Neural cell (in vitro differentiated cells): ENCODE results near the gene ROR2. TPM values are rescaled to one million over a fixed set of nuclear protein-coding genes. Genes with fewer than 3 reads are reported as not detected.

Experiments used
- H2AFZ ChIP-seq: fragments of 200-600, 300-800 bp; sonication (generic), shearing (Covaris generic); 2 replicates; pipeline ENCODE4 v1.6.0; 2014; ENCODE audit warnings: low read depth, mild to moderate bottlenecking, antibody characterized with exemption, low read length, moderate library complexity
- H3F3A ChIP-seq: fragments of 200-600 bp; shearing (Covaris generic); 2 replicates; pipeline ENCODE4 v1.6.1; 2016; ENCODE audit warnings: mild to moderate bottlenecking, moderate library complexity, mixed read lengths, antibody characterized with exemption, low read length; ENCODE audit not compliant: insufficient read depth, poor library complexity, severe bottlenecking
- H3K27ac ChIP-seq: fragments of 200-600, 300-800 bp; sonication (generic), shearing (Covaris generic); 2 replicates; pipeline ENCODE4 v1.5.1; 2014; ENCODE audit warnings: mild to moderate bottlenecking, low read length, moderate library complexity
- H3K27me3 ChIP-seq: fragments of 300-800, 200-600 bp; sonication (generic), shearing (Covaris generic); 2 replicates; pipeline ENCODE4 v1.6.0; 2014; ENCODE audit warnings: mild to moderate bottlenecking, low read depth, low read length, moderate library complexity; ENCODE audit not compliant: insufficient read depth
- H3K36me3 ChIP-seq: fragments of 300-800, 200-600 bp; sonication (generic), shearing (Covaris generic); 2 replicates; pipeline ENCODE4 v1.5.1; 2014; ENCODE audit warnings: mild to moderate bottlenecking, antibody characterized with exemption, low read length, moderate library complexity; ENCODE audit not compliant: insufficient read depth
- H3K4me2 ChIP-seq: fragments of 300-800, 200-600 bp; sonication (generic), shearing (Covaris generic); 2 replicates; pipeline ENCODE4 v1.6.0; 2014; ENCODE audit warnings: mild to moderate bottlenecking, low read length
- H3K4me3 ChIP-seq: fragments of 300-800, 200-600 bp; sonication (generic), shearing (Covaris generic); 2 replicates; pipeline ENCODE4 v1.5.1; 2014; ENCODE audit warnings: mild to moderate bottlenecking, low read length, moderate library complexity
- H3K79me2 ChIP-seq: fragments of 200-600 bp; shearing (Covaris generic); replicated peaks from 2 replicates; pipeline ENCODE4 v1.6.0; 2014; ENCODE audit warnings: mild to moderate bottlenecking, low read length, moderate library complexity; ENCODE audit not compliant: insufficient read depth
- H3K9ac ChIP-seq: fragments of 300-800, 200-600 bp; sonication (generic), shearing (Covaris generic); 2 replicates; pipeline ENCODE4 v1.6.1; 2016; ENCODE audit warnings: mild to moderate bottlenecking, low read length, mixed read lengths
- H3K9me2 ChIP-seq: fragments of 200-600 bp; shearing (Covaris generic); 2 replicates; pipeline ENCODE4 v1.6.1; 2016; ENCODE audit warnings: mild to moderate bottlenecking, low read length, mixed read lengths; ENCODE audit not compliant: insufficient read depth
- H3K9me3 ChIP-seq: fragments of 200-600, 300-800 bp; sonication (generic), shearing (Covaris generic); 2 replicates; pipeline ENCODE4 v1.6.1; 2016; ENCODE audit warnings: mild to moderate bottlenecking, mixed run types, low read length, moderate library complexity, mixed read lengths
- H4K20me1 ChIP-seq: fragments of 200-600 bp; shearing (Covaris generic); 2 replicates; pipeline ENCODE4 v1.6.1; 2016; ENCODE audit warnings: mild to moderate bottlenecking, mixed run types; ENCODE audit not compliant: insufficient read depth
- CTCF ChIP-seq: fragments of 450-650 bp; IDR thresholded peaks from 2 replicates; pipeline ENCODE4 v1.5.1; 2014; ENCODE audit warnings: antibody characterized with exemption, mild to moderate bottlenecking, moderate library complexity; ENCODE audit not compliant: poor library complexity, severe bottlenecking
- EP300 ChIP-seq: fragments of 450-650 bp; conservative IDR thresholded peaks from 2 replicates; pipeline ENCODE4 v1.6.1; 2014; ENCODE audit warnings: antibody characterized with exemption, mild to moderate bottlenecking, moderate library complexity; ENCODE audit not compliant: poor library complexity, severe bottlenecking
- EZH2 ChIP-seq: fragments of 200-600, 300-800 bp; shearing (Covaris generic), sonication (generic); IDR thresholded peaks from 2 replicates; pipeline ENCODE4 v1.6.1; 2014; ENCODE audit warnings: antibody characterized with exemption, low read length, borderline replicate concordance, mild to moderate bottlenecking; ENCODE audit not compliant: insufficient read depth, poor library complexity, severe bottlenecking
- MXI1 ChIP-seq: fragments of 450-650 bp; conservative IDR thresholded peaks from 2 replicates; pipeline ENCODE4 v1.6.1; 2014; ENCODE audit warnings: antibody characterized with exemption, mild to moderate bottlenecking; ENCODE audit not compliant: poor library complexity, severe bottlenecking
- POLR2AphosphoS5 ChIP-seq: IDR thresholded peaks from 2 replicates; pipeline ENCODE4 v1.6.1; 2012
- RAD21 ChIP-seq: fragments of 450-650 bp; conservative IDR thresholded peaks from 2 replicates; pipeline ENCODE4 v1.6.1; 2014; ENCODE audit warnings: antibody characterized with exemption, mild to moderate bottlenecking, moderate library complexity
- SMC3 ChIP-seq: fragments of 450-650 bp; conservative IDR thresholded peaks from 2 replicates; pipeline ENCODE4 v1.6.1; 2014; ENCODE audit warnings: antibody characterized with exemption, mild to moderate bottlenecking, moderate library complexity; ENCODE audit not compliant: poor library complexity
- TAF1 ChIP-seq: IDR thresholded peaks from 2 replicates; pipeline ENCODE4 v1.6.1; 2012; ENCODE audit warnings: low read depth
- polyA plus RNA-seq: library from polyadenylated mRNA; depleted of rRNA; stranded (reverse); fragments of >200 nt; gene quantifications from 2 replicates; pipeline ENCODE4 v1.2.3, GENCODE V29; 2014
- TF ChIP-seq, protein P1 (sequence below): IDR thresholded peaks from 2 replicates; pipeline ENCODE4 v1.6.1; 2012; ENCODE audit warnings: borderline replicate concordance

Gene ROR2
- polyA plus RNA-seq, 1 donor from 2014 or later = 0.33 TPM

DNA sequence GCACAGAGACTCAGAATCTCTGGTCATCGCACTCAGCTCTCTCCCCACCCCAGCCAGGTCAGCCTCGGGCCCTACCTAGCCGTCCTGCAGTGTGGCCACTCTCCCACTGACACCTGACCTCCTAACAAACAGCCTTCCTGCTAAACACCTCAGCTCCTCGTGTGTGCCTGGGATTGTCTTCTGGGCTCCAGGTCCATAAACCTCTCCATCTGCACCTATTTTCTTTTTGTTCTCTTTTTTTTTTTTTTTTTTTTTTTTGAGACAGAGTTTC, 193.6 kb downstream of the ROR2 start:
- Histone ChIP-seq H3K4me3 (no peak overlapping the region), H3K9me3 (no peaks in the 10 kb centered on the region), H3K79me2 (no peaks in the 10 kb centered on the region), H3K4me2 (no peak overlapping the region), H3K9me2 (no peaks in the 10 kb centered on the region), H3K9ac (no peak overlapping the region), H3K36me3 (no peaks in the 10 kb centered on the region), H2AFZ (no peak overlapping the region), H3K27ac (no peak overlapping the region), H3K27me3 (no peaks in the 10 kb centered on the region), H3F3A (no peaks in the 10 kb centered on the region), H4K20me1 (no peaks in the 10 kb centered on the region)
- TF ChIP-seq, protein P1, sequence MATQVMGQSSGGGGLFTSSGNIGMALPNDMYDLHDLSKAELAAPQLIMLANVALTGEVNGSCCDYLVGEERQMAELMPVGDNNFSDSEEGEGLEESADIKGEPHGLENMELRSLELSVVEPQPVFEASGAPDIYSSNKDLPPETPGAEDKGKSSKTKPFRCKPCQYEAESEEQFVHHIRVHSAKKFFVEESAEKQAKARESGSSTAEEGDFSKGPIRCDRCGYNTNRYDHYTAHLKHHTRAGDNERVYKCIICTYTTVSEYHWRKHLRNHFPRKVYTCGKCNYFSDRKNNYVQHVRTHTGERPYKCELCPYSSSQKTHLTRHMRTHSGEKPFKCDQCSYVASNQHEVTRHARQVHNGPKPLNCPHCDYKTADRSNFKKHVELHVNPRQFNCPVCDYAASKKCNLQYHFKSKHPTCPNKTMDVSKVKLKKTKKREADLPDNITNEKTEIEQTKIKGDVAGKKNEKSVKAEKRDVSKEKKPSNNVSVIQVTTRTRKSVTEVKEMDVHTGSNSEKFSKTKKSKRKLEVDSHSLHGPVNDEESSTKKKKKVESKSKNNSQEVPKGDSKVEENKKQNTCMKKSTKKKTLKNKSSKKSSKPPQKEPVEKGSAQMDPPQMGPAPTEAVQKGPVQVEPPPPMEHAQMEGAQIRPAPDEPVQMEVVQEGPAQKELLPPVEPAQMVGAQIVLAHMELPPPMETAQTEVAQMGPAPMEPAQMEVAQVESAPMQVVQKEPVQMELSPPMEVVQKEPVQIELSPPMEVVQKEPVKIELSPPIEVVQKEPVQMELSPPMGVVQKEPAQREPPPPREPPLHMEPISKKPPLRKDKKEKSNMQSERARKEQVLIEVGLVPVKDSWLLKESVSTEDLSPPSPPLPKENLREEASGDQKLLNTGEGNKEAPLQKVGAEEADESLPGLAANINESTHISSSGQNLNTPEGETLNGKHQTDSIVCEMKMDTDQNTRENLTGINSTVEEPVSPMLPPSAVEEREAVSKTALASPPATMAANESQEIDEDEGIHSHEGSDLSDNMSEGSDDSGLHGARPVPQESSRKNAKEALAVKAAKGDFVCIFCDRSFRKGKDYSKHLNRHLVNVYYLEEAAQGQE = no peak
- TF ChIP-seq POLR2AphosphoS5 (no peak), CTCF (no peak), EZH2 (no peak), SMC3 (no peak), MXI1 (no peak), TAF1 (no peak), RAD21 (no peak), EP300 (no peak)

DNA sequence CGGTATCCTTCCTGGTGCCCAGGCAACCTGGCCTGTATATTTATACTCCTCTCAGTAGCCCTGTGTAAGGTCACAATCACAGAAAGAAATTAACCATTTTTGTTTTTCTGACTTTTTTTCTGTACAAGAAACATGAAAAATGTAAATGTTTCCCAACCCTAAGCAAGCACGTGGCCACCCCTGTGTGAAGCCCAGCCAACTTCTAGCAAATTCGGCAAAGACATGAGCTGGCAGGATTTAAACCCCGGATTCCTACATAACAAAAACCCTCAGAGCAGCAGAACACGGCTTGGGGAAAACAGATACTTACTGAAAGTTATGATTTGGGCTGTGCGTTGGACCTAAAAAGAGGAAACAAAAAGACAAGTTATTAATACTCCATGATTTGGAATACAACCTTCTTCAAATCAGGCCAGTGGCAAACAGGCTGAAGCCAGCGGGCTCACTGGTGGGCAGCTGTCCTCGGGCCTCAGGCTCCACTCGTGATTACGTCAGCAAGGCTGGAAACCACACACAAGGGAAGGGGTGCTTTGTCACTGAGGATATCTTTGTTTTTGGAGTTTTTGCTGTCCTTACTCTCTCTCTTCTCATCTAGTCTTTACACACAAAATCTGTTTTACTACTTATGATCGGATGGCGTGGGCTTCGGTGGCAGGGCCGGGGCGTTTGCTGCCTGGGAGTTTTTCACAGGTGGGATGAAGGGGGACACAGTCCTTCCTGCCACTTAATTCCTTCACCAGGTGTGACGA, 194.1 kb downstream of the ROR2 start:
- no peaks in the 10 kb centered on the region for H3F3A ChIP-seq
- no peaks in the 10 kb centered on the region for H3K36me3 ChIP-seq
- H3K4me3 ChIP-seq = no peak overlapping the region
- no peak overlapping the region for H3K4me2 ChIP-seq
- H3K9me3 ChIP-seq = no peaks in the 10 kb centered on the region
- H3K27ac ChIP-seq = no peak overlapping the region
- H4K20me1 ChIP-seq = no peaks in the 10 kb centered on the region
- H3K9ac ChIP-seq = no peak overlapping the region
- no peaks in the 10 kb centered on the region for H3K79me2 ChIP-seq
- H2AFZ ChIP-seq = no peak overlapping the region
- H3K27me3 ChIP-seq = no peaks in the 10 kb centered on the region
- no peak for TF ChIP-seq EZH2
- TF ChIP-seq TAF1 = no peak
- TF ChIP-seq CTCF = no peak
- TF ChIP-seq SMC3 = no peak
- TF ChIP-seq POLR2AphosphoS5 = no peak
- no peak for TF ChIP-seq EP300
- TF ChIP-seq, protein P1 = no peak
- no peak for TF ChIP-seq MXI1
- H3K9me2 ChIP-seq = no peaks in the 10 kb centered on the region
